ENCODE data around the gene KLHL30.

- no peak for TF ChIP-seq POLR2AphosphoS5 (IDR thresholded peaks at IDR 0.05; ENCODE audit: low read depth, low read length)
- TF ChIP-seq TAF1 (IDR thresholded peaks at IDR 0.05; ENCODE audit: borderline replicate concordance, insufficient read depth, low read length), result no peak
Observed at GRCh38 chr2:238141541-238142318, 3.3 kb downstream of the KLHL30 start.

Measured in PFSK-1 (cell line).